Glutamatergic neuron (in vitro differentiated cells): ENCODE results near the gene UHRF2. TPM values are rescaled to one million over a fixed set of nuclear protein-coding genes. Genes with fewer than 3 reads are reported as not detected.

ENCODE experiments used
- DNase-seq: peaks from one replicate; pipeline ENCODE4 v3.0.0; 2022
- H3K27ac Mint-ChIP-seq: one replicate; pipeline ENCODE4 v1.8.0; 2020; ENCODE audit warnings: mild to moderate bottlenecking, mixed read lengths, inconsistent platforms; ENCODE audit not compliant: unreplicated experiment
- H3K27me3 Mint-ChIP-seq: one replicate; pipeline ENCODE4 v1.8.0; 2020; ENCODE audit warnings: mild to moderate bottlenecking, moderate library complexity, mixed read lengths, inconsistent platforms; ENCODE audit not compliant: unreplicated experiment
- H3K36me3 Mint-ChIP-seq: one replicate; pipeline ENCODE4 v1.8.0; 2020; ENCODE audit warnings: mild to moderate bottlenecking, mixed read lengths, inconsistent platforms; ENCODE audit not compliant: unreplicated experiment
- H3K4me1 Mint-ChIP-seq: one replicate; pipeline ENCODE4 v1.8.0; 2020; ENCODE audit warnings: mild to moderate bottlenecking, low read depth, mixed read lengths, inconsistent platforms; ENCODE audit not compliant: unreplicated experiment
- H3K4me3 Mint-ChIP-seq: one replicate; pipeline ENCODE4 v1.8.0; 2020; ENCODE audit warnings: mild to moderate bottlenecking, mixed read lengths, inconsistent platforms; ENCODE audit not compliant: unreplicated experiment
- H3K9me3 Mint-ChIP-seq: one replicate; pipeline ENCODE4 v1.8.0; 2020; ENCODE audit warnings: mild to moderate bottlenecking, moderate library complexity, mixed read lengths, inconsistent platforms; ENCODE audit not compliant: unreplicated experiment
- total RNA-seq: library from RNA; stranded (reverse); fragmentation: NEBNext Ultra II Directional; extraction: Animal tissue kit (Norgen Biotek cat#: 25700); gene quantifications from one replicate; pipeline ENCODE4 v1.2.1, GENCODE V29; 2021; ENCODE audit not compliant: unreplicated experiment
- TF ChIP-seq, protein P1 (sequence below): fragments of 200-600 bp; sonication (generic); IDR thresholded peaks from one replicate; pipeline ENCODE4 v1.5.0; 2021; ENCODE audit not compliant: partially characterized antibody, unreplicated experiment

UHRF2 gene
- total RNA-seq, 1 donor from 2014 or later = 54.2 TPM

DNA sequence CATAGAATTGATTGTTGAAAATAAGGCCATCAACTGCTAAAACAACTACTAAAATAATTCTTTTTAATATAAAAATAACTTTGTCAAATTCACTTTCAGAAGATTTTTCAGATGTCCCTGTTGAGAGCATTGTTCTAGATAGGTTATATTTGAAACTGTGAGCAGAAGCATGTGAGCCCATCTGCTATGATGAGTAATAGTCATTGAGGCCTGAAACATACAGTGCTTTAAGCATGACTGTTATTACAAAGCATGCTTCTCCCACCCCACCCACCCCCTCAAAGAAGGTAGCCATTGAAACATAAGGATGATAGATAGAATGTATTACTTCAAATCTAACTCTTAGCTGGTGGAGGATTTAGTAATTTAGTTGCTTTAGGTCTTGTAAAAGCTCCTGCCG lies 86.0 kb downstream of the UHRF2 start:
- Mint-ChIP-seq H3K27ac (no peak overlapping the region), H3K9me3 (peaks cover 2% of the 10 kb centered on the region), H3K4me1 (no peaks in the 10 kb centered on the region), H3K4me3 (no peak overlapping the region), H3K36me3 (no peaks in the 10 kb centered on the region), H3K27me3 (peaks cover 1% of the 10 kb centered on the region)
- DNase-seq = no peak
- TF ChIP-seq, protein P1, sequence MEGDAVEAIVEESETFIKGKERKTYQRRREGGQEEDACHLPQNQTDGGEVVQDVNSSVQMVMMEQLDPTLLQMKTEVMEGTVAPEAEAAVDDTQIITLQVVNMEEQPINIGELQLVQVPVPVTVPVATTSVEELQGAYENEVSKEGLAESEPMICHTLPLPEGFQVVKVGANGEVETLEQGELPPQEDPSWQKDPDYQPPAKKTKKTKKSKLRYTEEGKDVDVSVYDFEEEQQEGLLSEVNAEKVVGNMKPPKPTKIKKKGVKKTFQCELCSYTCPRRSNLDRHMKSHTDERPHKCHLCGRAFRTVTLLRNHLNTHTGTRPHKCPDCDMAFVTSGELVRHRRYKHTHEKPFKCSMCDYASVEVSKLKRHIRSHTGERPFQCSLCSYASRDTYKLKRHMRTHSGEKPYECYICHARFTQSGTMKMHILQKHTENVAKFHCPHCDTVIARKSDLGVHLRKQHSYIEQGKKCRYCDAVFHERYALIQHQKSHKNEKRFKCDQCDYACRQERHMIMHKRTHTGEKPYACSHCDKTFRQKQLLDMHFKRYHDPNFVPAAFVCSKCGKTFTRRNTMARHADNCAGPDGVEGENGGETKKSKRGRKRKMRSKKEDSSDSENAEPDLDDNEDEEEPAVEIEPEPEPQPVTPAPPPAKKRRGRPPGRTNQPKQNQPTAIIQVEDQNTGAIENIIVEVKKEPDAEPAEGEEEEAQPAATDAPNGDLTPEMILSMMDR = no peak

DNA sequence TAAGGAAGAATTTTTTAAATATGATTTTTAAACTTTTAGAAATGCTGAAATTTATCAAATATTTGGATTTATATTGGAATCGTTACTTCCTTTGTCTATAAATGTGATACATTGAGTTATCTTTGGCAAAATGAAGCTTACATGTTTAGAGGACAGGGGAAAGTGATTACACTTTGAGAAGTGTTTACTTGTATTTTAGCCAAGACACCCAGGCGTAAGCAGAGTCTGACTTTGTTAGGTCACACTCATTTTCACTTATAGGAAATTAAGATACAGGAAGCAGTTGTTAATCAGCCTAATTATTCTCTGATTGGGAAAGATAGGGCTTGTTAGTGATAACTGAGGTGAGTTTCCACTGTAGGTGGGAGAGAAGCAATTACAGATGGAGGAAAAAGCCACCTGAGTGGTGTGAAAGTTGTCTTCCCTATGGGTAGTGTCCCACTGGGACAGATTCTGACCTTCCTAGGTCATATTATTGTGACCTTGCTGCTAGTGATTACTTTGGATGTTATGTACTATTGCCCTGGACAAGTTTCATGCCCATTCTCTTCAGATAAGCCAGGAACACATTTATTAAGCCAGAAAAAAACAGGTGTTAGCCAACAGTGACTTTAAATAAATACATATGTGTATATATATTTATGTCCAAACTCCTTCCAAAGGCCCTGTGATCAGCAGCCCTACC lies 88.7 kb downstream of the UHRF2 start:
- Mint-ChIP-seq H3K4me3 (no peak overlapping the region), H3K27ac (no peak overlapping the region), H3K4me1 (no peaks in the 10 kb centered on the region), H3K27me3 (peaks cover 1% of the 10 kb centered on the region), H3K36me3 (no peaks in the 10 kb centered on the region), H3K9me3 (peaks cover 2% of the 10 kb centered on the region)
- no peak for DNase-seq
- TF ChIP-seq, protein P1 = no peak

DNA sequence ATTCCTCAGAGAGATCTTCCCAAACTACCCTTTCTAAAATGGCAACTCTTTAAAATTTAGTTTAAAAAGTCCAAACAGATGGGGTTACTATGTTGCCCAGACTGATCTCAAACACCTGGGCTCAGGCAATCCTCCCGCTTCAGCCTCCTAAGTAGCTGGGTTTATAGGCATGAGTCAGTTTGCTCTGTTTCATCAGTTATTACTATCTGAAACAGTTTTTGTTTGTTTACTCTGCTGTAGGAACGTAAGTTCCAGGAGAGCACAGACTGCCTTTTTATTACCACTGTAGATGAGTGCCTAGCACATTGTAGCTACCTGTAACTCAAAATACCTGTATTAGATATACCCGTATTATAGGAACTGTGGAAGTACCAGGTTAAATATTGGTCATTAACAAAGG lies 89.4 kb downstream of the UHRF2 start:
- H3K9me3 Mint-ChIP-seq = peaks cover 2% of the 10 kb centered on the region
- TF ChIP-seq, protein P1 = no peak
- no peak overlapping the region for H3K4me3 Mint-ChIP-seq
- H3K36me3 Mint-ChIP-seq = no peaks in the 10 kb centered on the region
- H3K27ac Mint-ChIP-seq = no peak overlapping the region
- peaks cover 1% of the 10 kb centered on the region for H3K27me3 Mint-ChIP-seq
- H3K4me1 Mint-ChIP-seq = no peaks in the 10 kb centered on the region
- no peak for DNase-seq

DNA sequence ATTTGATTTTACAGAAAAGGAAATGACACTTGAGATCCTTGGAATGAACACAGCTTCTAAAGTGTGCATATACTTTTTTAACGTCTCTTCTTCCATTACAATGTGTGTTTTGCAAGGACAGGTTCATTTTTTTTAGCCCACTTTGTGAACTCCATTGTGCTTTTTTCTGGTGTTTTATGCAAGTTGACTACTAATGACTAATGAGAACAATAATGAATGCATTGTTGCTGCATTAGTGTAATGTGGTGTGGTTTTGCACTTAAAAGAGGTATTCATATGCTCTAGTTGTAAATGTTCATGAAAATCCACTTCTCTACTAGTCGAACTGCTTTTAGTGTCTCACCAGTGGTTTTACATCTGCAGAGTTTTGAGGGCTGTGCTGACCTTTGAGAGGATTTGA lies 93.6 kb downstream of the UHRF2 start:
- Mint-ChIP-seq H3K4me3 (no peak overlapping the region), H3K4me1 (no peaks in the 10 kb centered on the region), H3K36me3 (no peaks in the 10 kb centered on the region)

GRCh38 chr9:6512085-6512657 lies 99.2 kb downstream of the UHRF2 start:
- no peaks in the 10 kb centered on the region for H3K27me3 Mint-ChIP-seq

More for the DNA sequence above, 93.6 kb downstream of the UHRF2 start:
- H3K27me3 Mint-ChIP-seq = peaks cover 1% of the 10 kb centered on the region
- no peak overlapping the region for H3K27ac Mint-ChIP-seq
- TF ChIP-seq, protein P1 = no peak
- peaks cover 2% of the 10 kb centered on the region for H3K9me3 Mint-ChIP-seq
- DNase-seq = no peak

More at GRCh38 chr9:6512085-6512657, 99.2 kb downstream of the UHRF2 start:
- DNase-seq = no peak
- TF ChIP-seq, protein P1 = no peak
- Mint-ChIP-seq H3K4me3 (no peak overlapping the region), H3K9me3 (no peaks in the 10 kb centered on the region), H3K27ac (no peak overlapping the region), H3K4me1 (no peaks in the 10 kb centered on the region), H3K36me3 (no peaks in the 10 kb centered on the region)
